ENCODE measurements around the gene TENM4.

Gene TENM4

DNA sequence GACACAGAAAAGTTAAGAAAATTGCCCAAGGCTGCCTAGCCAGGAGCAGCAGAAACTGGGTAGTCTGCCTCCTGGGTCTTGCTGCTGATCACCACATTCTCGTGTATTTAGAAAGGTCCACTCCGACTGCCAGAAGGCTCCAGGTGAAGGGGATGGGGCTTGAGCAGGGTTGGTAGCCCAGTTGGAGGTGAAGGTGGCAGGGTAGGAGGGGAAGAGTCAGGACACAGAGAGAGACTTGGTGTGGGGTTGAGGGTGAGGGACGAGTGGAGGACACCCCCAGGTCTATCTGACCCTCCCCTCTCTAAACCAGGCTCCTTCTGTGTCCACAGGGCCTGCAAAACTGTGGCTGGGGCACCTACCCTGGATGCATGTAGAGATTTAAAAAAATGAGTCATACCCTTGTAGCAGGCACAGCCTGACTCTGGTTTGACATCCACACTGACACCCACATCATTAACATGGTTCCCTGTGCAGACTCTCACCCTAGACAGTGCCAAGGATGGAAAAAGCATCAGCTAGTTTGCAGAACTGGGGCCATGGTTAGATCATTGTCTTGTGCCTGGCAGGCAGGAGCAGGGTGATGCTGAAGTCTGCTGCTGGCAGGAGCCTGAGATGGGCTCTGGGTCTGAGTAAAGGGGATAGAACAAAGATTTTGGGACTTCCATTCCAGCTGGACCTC lies 273.2 kb downstream of the TENM4 start:
- H3K36me3 ChIP-seq (ENCODE audit: control insufficient read depth, low read length) = no peaks in the 10 kb centered on the region
- H3F3A ChIP-seq (ENCODE audit: control insufficient read depth, insufficient read depth) = no peaks in the 10 kb centered on the region
- TF ChIP-seq CTCF (IDR thresholded peaks at IDR 0.05; ENCODE audit: low read depth, low read length, poor library complexity, severe bottlenecking) = no peak
- no peak for TF ChIP-seq EZH2phosphoT487 (IDR thresholded peaks at IDR 0.05; ENCODE audit: borderline replicate concordance, low read length)
- no peaks in the 10 kb centered on the region for H4K20me1 ChIP-seq (ENCODE audit: control insufficient read depth, insufficient read depth, low read depth, low read length)
- H3K79me2 ChIP-seq (ENCODE audit: control insufficient read depth, low read length) = no peaks in the 10 kb centered on the region
- no peak overlapping the region for H3K4me3 ChIP-seq (ENCODE audit: low read length)
- H3K9me3 ChIP-seq (ENCODE audit: control insufficient read depth, insufficient read depth, low read length) = no peaks in the 10 kb centered on the region
- no peak overlapping the region for H3K27ac ChIP-seq (ENCODE audit: low read depth, low read length)
- no peak overlapping the region for H3K4me2 ChIP-seq (ENCODE audit: low read length)
- no peaks in the 10 kb centered on the region for H3K4me1 ChIP-seq (ENCODE audit: control insufficient read depth, low read length)
- no peaks in the 10 kb centered on the region for H3K27me3 ChIP-seq (ENCODE audit: control insufficient read depth, low read length)
- H3K9me2 ChIP-seq (replicated peaks; ENCODE audit: control insufficient read depth, low read length) = no peaks in the 10 kb centered on the region

DNA sequence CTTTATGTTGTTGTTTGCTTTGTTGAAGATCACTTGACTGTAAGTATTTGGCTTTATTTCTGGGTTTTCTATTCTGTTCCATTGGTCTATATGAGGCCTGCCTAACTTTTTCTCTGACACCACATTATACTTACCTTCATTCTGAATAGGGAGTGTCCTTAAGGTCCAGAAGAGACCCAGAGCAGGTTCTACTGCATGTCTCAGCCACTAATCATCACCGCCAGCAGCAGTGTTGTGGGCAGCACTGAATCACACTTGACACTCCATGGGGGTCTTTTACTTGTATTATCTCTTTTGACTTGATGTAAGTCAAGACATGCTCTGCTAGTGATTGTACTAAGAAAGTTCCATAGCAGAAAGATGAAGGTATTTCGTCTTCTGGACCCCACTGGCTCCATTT lies 274.9 kb downstream of the TENM4 start:
- H3K27me3 ChIP-seq (ENCODE audit: control insufficient read depth, low read length) = no peaks in the 10 kb centered on the region
- no peaks in the 10 kb centered on the region for H3K9me2 ChIP-seq (replicated peaks; ENCODE audit: control insufficient read depth, low read length)
- H3K4me3 ChIP-seq (ENCODE audit: low read length) = no peak overlapping the region
- no peaks in the 10 kb centered on the region for H3F3A ChIP-seq (ENCODE audit: control insufficient read depth, insufficient read depth)
- H4K20me1 ChIP-seq (ENCODE audit: control insufficient read depth, insufficient read depth, low read depth, low read length) = no peaks in the 10 kb centered on the region
- no peak for TF ChIP-seq EZH2phosphoT487 (IDR thresholded peaks at IDR 0.05; ENCODE audit: borderline replicate concordance, low read length)
- H3K4me1 ChIP-seq (ENCODE audit: control insufficient read depth, low read length) = no peaks in the 10 kb centered on the region
- H3K79me2 ChIP-seq (ENCODE audit: control insufficient read depth, low read length) = no peaks in the 10 kb centered on the region
- H3K36me3 ChIP-seq (ENCODE audit: control insufficient read depth, low read length) = no peaks in the 10 kb centered on the region
- no peaks in the 10 kb centered on the region for H3K9me3 ChIP-seq (ENCODE audit: control insufficient read depth, insufficient read depth, low read length)
- H3K4me2 ChIP-seq (ENCODE audit: low read length) = no peak overlapping the region
- no peak overlapping the region for H3K27ac ChIP-seq (ENCODE audit: low read depth, low read length)

GRCh38 chr11:79160791-79161403 lies 279.9 kb downstream of the TENM4 start:
- no peak overlapping the region for H3K4me3 ChIP-seq (ENCODE audit: low read length)
- H3K79me2 ChIP-seq (ENCODE audit: control insufficient read depth, low read length) = no peaks in the 10 kb centered on the region
- no peaks in the 10 kb centered on the region for H3F3A ChIP-seq (ENCODE audit: control insufficient read depth, insufficient read depth)
- H3K27me3 ChIP-seq (ENCODE audit: control insufficient read depth, low read length) = no peaks in the 10 kb centered on the region
- no peaks in the 10 kb centered on the region for H3K4me1 ChIP-seq (ENCODE audit: control insufficient read depth, low read length)
- H3K4me2 ChIP-seq (ENCODE audit: low read length) = no peak overlapping the region
- no peaks in the 10 kb centered on the region for H3K9me3 ChIP-seq (ENCODE audit: control insufficient read depth, insufficient read depth, low read length)
- no peak overlapping the region for H3K27ac ChIP-seq (ENCODE audit: low read depth, low read length)
- no peaks in the 10 kb centered on the region for H3K36me3 ChIP-seq (ENCODE audit: control insufficient read depth, low read length)
- TF ChIP-seq CTCF (IDR thresholded peaks at IDR 0.05; ENCODE audit: low read depth, low read length, poor library complexity, severe bottlenecking) = peak; percentile 19
- no peak for TF ChIP-seq EZH2phosphoT487 (IDR thresholded peaks at IDR 0.05; ENCODE audit: borderline replicate concordance, low read length)
- H4K20me1 ChIP-seq (ENCODE audit: control insufficient read depth, insufficient read depth, low read depth, low read length) = no peaks in the 10 kb centered on the region
- no peaks in the 10 kb centered on the region for H3K9me2 ChIP-seq (replicated peaks; ENCODE audit: control insufficient read depth, low read length)

All from DOHH2 (cell line).